HG03097 (cell line): ENCODE results near the gene NOL3.

Experiments
- ATAC-seq: cut with Tn5 transposase; IDR thresholded peaks from one replicate; pipeline ENCODE4 v1.9.1; 2021; ENCODE audit not compliant: unreplicated experiment, low FRiP score

NOL3 gene

GRCh38 chr16:67169642-67170167 lies 633 bp upstream of the NOL3 start:
- ATAC-seq, result no peak

- no peak for ATAC-seq
These were observed 761 bp downstream of the NOL3 start for GRCh38 chr16:67170949-67171649.

GRCh38 chr16:67173323-67173722 lies 3.0 kb downstream of the NOL3 start:
- ATAC-seq, result no peak

- ATAC-seq, result no peak
These were observed 3.7 kb downstream of the NOL3 start for GRCh38 chr16:67173808-67174705.

- no peak for ATAC-seq
These were observed 4.4 kb downstream of the NOL3 start for GRCh38 chr16:67174706-67175231.

GRCh38 chr16:67176662-67177061 lies 6.3 kb downstream of the NOL3 start:
- no peak for ATAC-seq

- no peak for ATAC-seq
These were observed 7.7 kb downstream of the NOL3 start for GRCh38 chr16:67177743-67178699.

- ATAC-seq, result no peak
These were observed 9.2 kb downstream of the NOL3 start for GRCh38 chr16:67179421-67180080.

- no peak for ATAC-seq
These were observed 9.8 kb downstream of the NOL3 start for GRCh38 chr16:67180166-67180565.

- no peak for ATAC-seq
These were observed 11.0 kb downstream of the NOL3 start for GRCh38 chr16:67181346-67181745.

GRCh38 chr16:67182288-67182687 lies 11.9 kb downstream of the NOL3 start:
- ATAC-seq, result no peak

GRCh38 chr16:67183284-67183626 lies 12.9 kb downstream of the NOL3 start:
- ATAC-seq, result no peak

- peak; percentile 70 for ATAC-seq
These were observed 13.5 kb downstream of the NOL3 start, which contains the start of gene MATCAP1 for GRCh38 chr16:67183627-67184452. TSS of gene MATCAP1 (minus strand) at chr16:67183963. CDS start at chr16:67180610, 3,353 bp downstream.

- ATAC-seq, result no peak
These were observed 14.2 kb downstream of the NOL3 start for GRCh38 chr16:67184453-67184994.

GRCh38 chr16:67184995-67185650 lies 14.8 kb downstream of the NOL3 start:
- ATAC-seq, result peak; percentile 32

- ATAC-seq, result no peak
These were observed 15.4 kb downstream of the NOL3 start for GRCh38 chr16:67185651-67186134.

GRCh38 chr16:67186550-67186950 lies 16.2 kb downstream of the NOL3 start:
- ATAC-seq, result no peak
